ENCODE data around the gene LRP1B.

LRP1B gene

DNA sequence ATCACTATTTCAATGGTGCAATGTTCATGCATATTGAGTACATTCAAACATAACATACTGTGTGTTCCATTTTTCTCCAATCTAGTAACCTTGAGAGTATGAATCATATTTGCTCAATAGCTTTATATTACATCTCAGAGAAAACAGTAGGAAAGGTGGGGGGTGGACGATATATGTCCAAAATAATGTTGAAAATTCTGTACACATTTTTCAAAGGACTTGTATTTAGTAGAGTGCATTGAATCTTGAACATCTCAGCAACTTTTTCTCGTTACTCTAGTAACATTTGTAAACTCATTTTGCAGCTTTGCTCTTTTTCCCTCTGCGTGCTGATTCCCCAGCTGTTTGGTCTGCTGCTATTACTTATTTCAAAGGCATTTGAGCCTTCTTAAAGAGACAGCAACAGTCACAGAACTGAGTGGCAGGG is 1487.0 kb downstream of the LRP1B start:
- DNase-seq, result no peak

DNA sequence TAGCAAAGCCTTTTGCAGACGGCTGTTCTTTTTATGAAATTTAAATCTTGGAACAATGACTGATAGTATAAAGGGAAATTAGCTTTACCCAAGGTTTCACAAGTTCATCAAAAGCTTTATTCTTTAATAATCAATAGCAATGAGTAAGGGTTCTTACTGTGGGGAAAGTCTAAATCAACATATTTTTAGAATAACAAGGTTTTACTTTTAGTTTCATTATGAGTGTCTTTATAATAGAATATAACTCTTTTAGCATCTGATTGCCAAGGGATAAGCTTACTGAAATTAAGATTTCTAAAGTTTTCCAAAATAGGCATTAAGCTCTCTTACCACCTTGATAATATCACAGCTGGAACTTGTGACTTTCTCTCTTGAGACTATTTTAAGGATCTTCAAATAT is 1489.7 kb downstream of the LRP1B start:
- DNase-seq, result no peak

DNA sequence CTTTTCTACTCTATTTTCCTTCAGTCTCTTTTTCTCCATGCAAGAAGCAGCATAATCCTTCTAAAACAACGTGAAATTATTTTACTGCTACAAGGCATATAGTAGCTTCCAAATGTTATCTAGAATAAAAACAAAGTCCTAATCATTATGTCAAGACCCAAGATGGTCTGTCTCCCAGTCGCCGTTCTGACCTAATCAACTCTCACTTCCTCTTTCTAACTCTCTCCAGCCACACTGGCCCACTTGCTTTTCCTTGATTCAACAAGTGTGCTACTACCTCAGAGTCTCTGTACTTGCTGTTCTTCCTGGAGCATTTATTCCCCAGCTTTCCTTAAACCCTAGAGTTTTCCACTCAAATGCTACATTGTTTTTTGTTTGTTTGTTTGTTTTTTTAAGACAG is 1491.2 kb downstream of the LRP1B start:
- DNase-seq, result no peak

DNA sequence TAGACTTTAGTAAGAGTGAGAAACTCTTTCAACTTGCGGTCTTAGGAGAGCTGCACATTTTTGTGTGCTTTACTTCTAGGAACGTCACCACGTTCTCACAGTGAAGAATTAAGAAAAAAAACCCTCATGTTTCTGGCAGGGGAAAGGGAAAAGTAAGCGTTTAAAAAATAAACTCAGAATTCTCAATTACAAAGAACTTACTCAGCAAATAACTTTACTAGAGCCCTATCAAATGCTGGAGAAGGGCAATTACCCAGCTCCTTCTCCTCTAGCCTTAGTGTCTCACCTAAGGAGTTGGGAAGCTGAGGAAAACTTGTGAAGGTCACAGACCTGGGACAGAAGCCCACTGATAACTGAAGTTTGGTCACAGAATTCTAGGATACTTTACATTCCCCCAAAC is 1500.3 kb downstream of the LRP1B start:
- DNase-seq, result no peak

DNA sequence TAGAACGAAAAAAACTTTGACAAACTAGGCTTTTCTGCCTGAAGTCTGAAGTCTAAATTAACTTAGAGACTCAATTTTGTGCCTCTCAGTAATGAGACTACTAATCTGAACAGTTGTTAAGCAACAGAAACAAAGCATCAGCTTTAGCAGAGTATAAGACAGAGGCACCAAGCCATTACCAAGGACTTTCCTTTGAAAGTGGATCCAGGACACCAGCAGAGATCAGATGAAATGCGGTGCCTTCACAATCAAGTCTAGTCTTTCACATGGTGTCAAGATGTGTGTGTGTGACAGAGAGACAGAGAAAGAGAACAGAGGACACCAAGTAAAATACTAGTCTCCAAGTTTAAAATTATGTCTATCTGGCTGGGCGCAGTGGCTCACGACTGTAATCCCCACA is 1502.9 kb downstream of the LRP1B start:
- no peak for DNase-seq

DNA sequence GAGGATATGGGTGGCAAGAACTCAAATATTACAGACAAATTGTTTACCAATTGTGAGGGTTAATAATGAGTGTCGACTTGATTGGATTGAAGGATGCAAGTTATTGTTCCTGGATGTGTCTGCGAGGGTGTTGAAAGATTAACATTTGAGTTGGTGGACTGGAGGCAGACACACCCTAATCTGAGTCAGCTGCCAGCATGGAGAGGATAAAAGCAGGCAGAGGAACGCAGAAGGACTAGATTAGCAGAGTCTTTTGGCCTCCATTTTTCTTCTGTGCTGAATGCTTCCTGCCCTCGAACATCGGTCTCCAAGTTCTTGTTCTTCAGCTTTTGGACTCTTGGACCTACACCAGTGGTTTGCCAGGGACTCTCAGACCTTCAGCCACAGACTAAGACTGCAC is 1503.7 kb downstream of the LRP1B start:
- DNase-seq, result no peak

DNA sequence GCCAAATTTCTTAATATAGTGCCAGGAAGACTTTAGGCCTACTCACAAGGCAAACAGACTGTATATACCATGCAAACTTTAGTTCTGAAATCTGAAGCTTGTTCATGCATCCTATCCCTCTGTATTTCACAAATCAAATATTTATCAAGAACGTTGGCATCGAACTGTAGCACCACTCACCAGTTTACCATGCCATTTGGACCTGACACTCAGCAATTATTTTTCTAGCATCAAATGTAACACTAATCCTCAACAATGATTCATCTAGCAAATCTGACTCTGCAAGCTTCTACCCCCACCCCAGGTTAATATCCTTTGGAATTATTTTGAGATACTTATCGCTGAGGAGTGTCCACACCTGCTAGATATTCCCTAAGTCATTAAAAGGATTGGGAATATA is 1506.6 kb downstream of the LRP1B start:
- no peak for DNase-seq

DNA sequence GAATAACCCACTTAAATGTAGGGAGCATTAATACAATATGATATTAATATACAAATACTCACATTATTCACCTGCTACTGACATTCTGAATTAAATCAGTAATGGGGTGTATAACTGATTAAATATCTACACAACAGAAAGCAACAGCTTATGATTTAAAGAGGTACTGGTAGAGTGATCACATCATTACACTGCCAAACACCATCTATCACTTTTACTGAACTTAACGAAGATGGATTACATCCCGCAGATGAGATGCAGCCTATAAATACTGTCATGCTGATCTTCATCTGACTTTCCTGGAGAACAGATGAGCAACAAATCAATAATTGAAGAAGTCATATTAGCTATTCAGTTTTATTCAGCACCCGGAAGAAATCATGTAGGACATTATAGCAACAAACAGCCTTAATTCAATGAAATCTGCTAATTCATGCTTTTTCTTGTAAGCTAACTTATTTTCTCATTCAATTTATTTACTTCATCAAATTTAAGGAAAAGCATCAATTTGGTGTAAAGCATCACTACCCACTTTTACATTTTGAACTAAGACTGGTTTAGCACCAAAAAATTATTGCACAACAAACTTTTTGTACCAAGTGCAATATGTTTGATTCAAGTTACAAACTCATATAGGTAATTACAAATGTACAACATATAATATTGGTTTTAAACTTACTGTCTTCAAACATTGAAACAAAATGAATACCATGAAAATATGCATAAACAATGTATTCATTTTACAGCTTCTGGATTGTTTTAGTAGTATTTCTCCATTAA is 1509.0 kb downstream of the LRP1B start:
- DNase-seq, result no peak

DNA sequence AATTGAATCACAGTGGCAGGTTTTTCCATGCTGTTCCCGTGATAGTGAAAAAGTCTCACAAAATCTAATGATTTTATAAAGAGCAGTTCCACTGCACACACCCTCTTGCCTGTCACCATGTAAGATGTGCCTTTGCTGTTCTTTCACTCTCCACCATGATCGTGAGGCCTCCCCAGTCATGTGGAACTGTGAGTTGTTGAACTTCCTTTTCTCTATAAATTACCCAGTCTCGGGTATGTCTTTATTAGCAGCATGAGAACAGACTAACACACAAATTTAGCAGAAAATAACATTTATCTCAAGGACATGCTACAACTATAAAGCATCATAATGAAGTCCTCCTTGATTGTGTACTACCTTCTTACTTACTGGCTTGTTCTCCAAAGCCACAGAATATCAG is 1526.0 kb downstream of the LRP1B start:
- DNase-seq, result no peak

DNA sequence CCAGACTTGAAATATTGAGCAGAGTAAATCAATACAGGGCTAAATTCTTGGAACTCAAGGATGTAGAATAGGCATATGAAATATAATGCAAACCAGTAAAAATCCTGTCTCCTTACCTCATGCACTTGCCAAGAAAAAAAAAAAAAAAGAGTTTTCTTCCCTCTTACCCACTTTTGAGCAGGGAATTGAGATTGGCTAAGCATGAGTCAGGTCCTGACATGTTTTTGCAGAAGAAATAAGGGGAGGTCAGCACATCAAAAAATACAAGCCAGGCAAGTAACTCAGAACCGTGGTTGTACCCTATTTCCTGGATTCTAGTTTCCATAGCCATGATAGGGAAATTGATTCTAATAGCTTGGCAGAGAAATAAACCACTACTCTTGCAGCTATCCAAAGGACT is 1526.7 kb downstream of the LRP1B start:
- DNase-seq, result no peak

DNA sequence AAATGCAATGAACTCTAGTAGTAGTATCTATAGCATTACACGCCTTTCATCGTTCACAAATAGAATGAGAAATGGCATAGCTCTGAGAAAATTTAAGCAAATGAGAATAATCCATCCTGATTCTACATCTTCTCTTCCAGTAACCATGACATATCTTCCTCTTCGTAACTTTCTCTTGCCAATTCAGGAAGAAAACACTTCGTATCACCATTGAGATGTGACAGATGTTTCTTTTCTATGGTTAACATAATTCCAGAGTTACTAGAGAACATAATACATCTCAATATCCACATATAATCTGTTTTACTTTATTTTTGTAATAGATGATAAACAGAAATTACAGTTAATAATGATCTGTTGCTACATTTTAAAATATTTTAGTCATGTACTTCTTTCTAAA is 1527.4 kb downstream of the LRP1B start:
- no peak for DNase-seq

DNA sequence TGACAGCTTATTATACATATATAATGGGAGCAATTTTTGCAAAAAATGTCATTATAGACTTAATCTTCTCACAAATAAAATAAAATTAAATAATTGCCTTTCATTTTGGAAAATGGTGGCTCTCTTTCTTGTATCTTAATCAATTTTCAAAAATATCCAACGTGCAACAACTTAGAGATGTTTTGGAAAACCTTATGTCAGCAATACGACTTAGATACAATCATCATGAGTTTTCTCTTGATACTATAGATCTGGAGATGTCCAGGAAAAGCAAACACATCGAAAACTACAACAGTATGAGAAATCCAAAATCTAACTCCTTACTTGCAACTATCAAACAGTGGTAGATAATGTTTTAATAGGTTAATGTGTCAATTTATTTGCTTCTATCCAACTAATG is 1529.0 kb downstream of the LRP1B start:
- no peak for DNase-seq

DNA sequence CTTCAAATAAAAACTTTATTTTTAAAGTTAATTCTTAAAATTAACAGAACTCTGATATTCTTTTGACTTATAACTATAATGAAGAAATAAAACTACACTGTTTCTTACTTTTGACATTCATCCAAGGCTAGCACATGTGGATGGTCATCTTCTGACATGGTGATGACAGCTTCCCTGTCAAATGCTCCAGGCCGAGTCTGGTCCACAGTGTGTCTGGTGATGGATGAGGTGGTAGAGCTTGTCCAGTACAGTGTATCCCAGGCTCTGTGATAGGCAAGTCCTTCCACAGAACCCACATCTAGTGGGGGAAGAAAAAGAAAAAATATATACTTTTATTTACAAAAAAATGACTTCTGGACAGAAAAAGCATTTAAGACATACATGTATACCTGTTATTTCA is 1529.5 kb downstream of the LRP1B start:
- no peak for DNase-seq

DNA sequence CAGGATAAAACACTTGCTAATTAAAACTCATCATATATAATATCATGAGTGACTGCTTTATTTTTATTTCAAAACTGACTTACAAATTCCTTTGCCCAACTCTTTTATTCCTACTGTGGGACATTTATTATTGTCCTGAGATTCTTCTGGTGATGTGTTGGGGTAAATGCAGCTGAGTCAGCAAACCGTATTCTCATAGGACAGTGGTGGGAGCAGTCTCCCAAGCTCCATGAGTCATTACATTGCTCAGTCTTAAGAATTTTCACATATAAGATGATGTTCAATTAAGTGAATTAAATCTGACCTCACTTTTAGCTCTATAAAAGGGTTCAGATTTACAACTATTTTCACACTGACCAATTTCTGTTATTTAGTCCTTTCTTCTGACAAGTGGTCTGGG is 1530.7 kb downstream of the LRP1B start:
- DNase-seq, result no peak

DNA sequence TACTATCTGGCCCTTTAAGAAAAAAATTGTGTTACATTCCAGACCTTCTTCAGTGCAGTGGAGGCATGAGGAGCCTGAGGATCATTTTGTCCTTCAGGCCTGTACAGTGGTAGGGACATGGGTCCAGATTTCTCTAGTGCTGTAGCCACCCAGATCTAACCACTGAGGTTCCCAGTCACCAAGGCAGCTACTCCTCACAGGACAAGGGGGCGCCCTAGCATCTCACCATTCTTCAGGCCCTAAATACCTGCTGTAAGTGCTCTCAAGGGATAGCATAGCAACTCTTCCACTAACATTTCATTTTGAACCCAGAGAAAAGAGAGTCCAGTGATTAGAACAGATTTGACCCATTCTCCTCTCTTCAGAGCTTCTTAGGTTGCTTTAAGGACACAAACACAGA is 1533.0 kb downstream of the LRP1B start:
- no peak for DNase-seq

DNA sequence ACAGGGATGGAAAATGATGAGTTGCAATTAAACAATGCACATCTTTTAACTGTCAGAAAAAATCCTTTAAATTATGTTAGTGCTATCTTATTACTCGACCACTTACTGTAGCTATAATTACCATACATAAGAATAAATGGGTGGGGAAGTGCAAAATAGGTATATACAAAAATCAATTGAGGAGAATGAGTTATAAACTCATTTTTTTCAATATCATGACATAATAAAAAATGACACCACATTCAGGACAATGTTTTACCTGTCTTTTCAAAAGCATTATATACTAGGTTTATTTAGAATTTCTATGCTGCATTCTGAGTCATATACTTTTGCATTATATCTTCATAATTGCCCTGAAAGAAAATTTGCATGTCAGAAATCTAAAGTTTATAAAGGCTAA is 1533.6 kb downstream of the LRP1B start:
- DNase-seq, result no peak

DNA sequence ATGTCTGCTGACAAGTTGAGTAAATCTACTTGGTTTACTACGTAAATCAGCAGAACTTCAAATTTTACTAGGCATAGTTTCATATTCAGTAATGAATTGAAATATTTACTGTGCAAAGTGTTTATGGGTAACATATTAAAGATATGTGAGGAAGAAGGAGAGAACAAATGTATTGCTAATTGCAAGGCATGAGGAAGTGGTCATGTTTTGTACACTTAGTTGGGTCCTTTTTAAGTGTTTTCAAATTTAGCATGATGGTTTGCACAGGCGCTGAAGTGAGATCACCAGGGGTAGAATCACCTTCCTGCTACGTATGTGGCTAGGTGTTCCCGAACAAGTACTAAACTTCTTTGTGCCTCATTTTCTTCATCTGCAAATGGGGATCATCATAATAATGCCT is 1534.4 kb downstream of the LRP1B start:
- DNase-seq, result no peak

DNA sequence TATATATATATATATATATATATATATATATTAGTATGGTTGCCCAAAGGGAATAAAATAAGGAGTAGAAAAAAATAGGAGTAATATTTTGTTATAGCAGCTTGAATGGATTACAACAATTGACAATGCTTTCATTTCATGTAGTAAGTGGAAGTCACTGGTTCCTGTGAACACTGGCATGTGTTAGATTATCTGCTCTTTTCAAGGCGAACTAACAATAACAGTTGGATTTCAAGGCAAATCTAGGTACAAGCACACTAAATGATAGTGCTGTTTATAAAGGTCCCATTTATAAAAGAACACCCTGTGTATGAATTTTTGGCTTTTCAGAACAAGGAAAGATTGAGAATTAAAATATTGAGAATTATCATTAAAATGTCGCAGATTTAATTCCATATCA is 1535.7 kb downstream of the LRP1B start:
- no peak for DNase-seq

DNA sequence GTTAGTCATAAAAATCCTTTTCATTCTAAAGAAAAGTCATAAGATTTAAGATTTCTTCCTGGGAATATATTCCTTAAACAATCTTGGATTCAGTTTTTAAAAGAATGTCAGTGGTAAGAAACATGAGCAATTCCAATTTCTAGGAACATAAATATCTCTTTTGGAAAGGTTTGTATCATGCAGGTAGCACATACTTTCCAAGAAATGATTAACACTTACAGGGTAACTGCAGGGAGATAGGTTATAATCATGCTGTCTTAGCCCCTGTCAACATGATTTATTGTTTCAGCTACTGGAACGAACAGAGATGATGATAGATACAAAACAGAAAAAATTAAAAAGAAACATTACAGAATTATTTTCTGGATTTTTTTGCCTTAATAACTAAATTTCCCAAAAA is 1537.7 kb downstream of the LRP1B start:
- no peak for DNase-seq

DNA sequence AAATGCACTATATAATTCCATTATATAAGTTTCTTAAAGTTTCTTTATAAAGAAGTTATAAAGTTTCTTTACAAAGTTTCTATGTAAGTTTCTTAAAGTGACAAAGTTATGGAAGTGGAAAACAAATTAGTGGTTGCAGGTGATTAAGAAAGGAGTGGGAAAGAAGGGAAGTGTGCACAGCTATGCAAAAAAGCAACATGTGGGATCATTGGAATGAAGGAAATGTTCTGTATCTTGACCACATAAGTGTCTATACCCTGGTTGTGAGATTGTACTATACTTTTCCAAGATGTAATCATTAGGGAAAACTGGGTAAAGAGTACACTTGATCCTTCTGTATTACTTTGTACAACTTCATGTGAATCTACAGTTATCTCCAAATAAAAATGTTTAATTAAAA is 1541.1 kb downstream of the LRP1B start:
- no peak for DNase-seq

DNA sequence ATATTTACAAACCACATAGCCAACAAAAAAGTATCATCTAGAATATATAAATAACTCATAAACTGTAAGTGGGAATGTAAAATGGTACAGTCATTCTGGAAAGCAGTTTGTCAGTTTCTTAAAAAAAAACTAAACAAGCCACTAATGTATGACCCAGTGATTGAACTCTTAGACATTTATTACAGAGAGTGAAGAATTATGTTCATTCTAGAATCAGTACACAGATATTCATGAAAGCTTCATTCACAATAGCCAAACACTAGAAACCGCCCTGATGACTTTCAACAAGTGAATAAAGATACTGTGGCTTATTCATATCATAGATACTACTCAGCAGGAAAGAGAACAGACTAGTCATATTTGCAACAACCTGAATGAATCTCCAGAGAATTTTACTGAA is 1541.5 kb downstream of the LRP1B start:
- DNase-seq, result no peak

DNA sequence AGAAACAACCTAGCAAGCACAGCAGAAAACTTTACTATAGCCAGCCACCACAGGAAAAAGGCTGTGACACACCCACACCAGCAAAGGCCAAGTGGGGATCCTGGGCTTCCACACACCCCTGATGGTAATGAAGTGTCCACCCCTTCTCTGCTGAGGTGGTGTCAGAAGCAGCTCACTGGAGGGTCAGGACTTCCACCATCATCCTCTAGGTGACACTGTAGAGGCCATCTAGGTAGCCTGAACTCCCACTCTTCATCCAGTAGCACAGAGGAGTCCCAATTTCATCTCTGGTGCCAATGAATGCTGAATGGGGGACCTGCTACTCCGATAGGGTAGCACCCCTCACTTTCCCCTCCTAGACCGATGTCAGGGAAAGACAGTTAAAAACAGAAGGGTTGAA is 1544.4 kb downstream of the LRP1B start:
- DNase-seq, result no peak

DNA sequence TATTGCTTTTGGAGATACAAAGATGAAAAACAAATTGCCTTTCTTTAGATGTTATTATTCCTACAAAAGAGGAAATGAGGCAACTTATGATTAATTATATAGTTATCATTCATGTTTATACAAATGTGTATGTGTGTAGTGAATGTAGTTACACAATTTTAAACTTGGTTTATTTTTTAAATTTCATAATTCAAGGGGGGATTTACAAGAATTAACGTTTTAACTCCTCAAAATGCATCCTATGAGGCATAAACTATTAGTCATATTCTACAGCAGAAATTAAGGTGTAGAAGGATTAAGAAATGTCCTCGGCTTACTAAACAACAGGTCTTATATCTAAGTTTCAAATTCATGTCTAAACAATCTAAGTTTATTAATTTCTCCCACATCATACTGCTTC is 1545.8 kb downstream of the LRP1B start:
- no peak for DNase-seq

DNA sequence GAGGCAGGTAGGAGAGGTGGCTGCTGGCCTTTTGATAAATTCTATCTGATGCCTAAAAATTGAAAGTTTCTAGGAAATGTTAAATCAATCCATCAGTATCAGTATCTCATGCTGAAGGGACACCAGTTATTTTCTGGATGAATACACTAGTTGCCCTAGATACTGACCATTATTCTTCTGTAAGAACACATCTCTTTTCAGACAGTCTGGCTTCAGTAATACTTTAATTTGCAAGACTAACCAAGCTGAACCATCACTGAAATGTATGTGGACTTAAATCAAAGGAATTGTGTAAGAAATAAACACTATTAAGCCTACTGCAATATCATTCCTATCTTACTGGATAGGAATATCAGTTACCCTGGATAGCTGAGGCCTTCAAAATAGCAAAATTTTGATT is 1546.3 kb downstream of the LRP1B start:
- DNase-seq, result no peak

DNA sequence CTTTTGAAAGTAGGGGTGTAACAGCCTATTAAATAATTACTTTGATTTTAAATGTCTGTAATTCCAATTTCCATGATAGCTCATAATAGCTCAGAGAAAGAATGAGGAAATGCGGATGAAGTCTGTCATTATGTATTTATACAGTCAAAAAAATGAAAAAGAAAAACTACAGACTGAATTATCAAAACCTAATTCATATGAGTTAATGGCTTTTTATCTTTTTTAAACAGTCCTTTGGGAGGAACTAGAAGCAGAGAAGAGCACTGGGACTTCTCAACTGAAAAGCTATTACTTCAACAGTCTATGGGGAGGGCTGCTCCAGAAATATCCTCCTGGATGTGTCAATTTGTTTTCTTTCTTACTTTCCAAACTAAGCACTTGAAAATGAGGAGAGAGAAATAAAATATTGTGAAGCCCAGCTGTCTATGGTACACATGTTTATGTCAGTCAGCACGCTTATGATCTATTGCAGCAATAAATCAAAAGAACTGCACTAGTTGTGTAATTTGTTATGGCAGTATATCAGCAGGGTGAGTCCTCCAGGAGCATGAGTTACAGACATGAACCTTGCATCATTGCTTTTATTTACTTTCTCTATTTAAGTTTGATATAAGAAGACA is 1550.2 kb downstream of the LRP1B start:
- no peak for DNase-seq

Measured in stimulated activated CD4-positive, alpha-beta T cell treated with anti-CD3 and anti-CD28 coated beads, Interleukin-4, amount 100 ng/mL, for 1 hour (primary cell).